ENCODE results near the gene PHOSPHO1. TPM values are rescaled to one million over a fixed set of nuclear protein-coding genes. Genes with fewer than 3 reads are reported as not detected.

Gene PHOSPHO1
- total and polyA plus RNA-seq, 2 of the 13 experiments (the other 11 are each of a cell fraction or from before 2014, with no cell fraction given): not detected

DNA sequence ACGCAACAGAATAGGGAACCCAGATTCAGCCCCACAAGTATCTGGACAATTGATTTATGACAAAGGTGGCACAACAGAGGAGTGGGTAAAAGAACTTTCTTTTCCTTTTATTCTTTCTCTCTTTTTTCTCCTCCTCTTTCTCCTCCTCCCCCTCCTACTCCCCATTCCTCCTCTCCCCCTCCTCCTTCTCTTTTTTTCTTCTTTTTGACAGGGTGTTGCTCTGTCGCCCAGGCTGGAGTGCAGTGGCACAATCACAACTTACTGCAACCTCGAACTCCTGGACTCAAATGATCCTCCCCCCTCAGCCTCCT, 36.3 kb downstream of the PHOSPHO1 start:
- ChIA-PET CTCF (ENCODE audit: low intra/inter-chr PET ratio, low total read pairs) (no interaction called here), POLR2A (no interaction called here)
- no peak overlapping the region for H3K9ac ChIP-seq (ENCODE audit: insufficient read depth, low read depth, low read length)
- H3K27ac ChIP-seq (ENCODE audit: extremely low read length, insufficient read depth, low read length): no peak overlapping the region
- no peaks in the 10 kb centered on the region for H3K36me3 ChIP-seq (replicated peaks in 1 of 2; ENCODE audit: control insufficient read depth in 1 of 2, insufficient read depth in 2 of 2, low read length in 2 of 2)
- no TSS peak for BruUV-seq (replicated peaks)
- FAIRE-seq: no peak
- no peaks in the 10 kb centered on the region for H3K9me3 ChIP-seq (ENCODE audit: low read length)
- no peak for ATAC-seq
- H3K27me3 ChIP-seq (ENCODE audit: control insufficient read depth in 1 of 2, insufficient read depth in 2 of 2, low read length in 2 of 2): peaks cover 0 to 2% of the 10 kb centered on the region in 2 experiments; a peak in 1 of 5 replicates
- H3K79me2 ChIP-seq (ENCODE audit: insufficient read depth, low read length): no peaks in the 10 kb centered on the region
- H3K4me1 ChIP-seq (ENCODE audit: insufficient read depth, low read length): peaks cover 25% of the 10 kb centered on the region
- in situ Hi-C loops (cut with HindIII; ENCODE audit: extremely low pct_ligation_motif_present, low pct_unique_long_range_greater_than_20kb): no loop called here
- H4K20me1 ChIP-seq (ENCODE audit: insufficient read depth, low read length): no peaks in the 10 kb centered on the region
- 44% methylated on average over 3 of the region's 3 CpGs for WGBS (ENCODE audit: low lambda C conversion rate)
- intact Hi-C loops (cut with micrococcal nuclease; ENCODE audit: unreplicated experiment): loop anchor here (5.0 kb wide), 1 partner anchor 87 kb away; no protein-coding TSS in a partner anchor
- H2AFZ ChIP-seq (ENCODE audit: low read length): no peak overlapping the region
- no peak for DNase-seq (ENCODE audit: low spot score)
- H3K4me2 ChIP-seq (ENCODE audit: low read depth, low read length): no peak overlapping the region
- H3K4me3 ChIP-seq (replicated peaks in 1 of 3; ENCODE audit: insufficient read depth in 1 of 3, low read depth in 2 of 3, low read length in 3 of 3): no peak overlapping the region
- TF ChIP-seq HNRNPK (IDR thresholded peaks at IDR 0.05; ENCODE audit: low read depth, low read length, poor library complexity, severe bottlenecking) (peak; percentile 67), CEBPG (CRISPR knock-in tag; IDR thresholded peaks at IDR 0.05) (no peak), PCBP2 (optimal IDR thresholded peaks at IDR 0.05; ENCODE audit: low read depth, low read length, poor library complexity, severe bottlenecking) (peak; percentile 42)
- TF ChIP-seq, protein P1, sequence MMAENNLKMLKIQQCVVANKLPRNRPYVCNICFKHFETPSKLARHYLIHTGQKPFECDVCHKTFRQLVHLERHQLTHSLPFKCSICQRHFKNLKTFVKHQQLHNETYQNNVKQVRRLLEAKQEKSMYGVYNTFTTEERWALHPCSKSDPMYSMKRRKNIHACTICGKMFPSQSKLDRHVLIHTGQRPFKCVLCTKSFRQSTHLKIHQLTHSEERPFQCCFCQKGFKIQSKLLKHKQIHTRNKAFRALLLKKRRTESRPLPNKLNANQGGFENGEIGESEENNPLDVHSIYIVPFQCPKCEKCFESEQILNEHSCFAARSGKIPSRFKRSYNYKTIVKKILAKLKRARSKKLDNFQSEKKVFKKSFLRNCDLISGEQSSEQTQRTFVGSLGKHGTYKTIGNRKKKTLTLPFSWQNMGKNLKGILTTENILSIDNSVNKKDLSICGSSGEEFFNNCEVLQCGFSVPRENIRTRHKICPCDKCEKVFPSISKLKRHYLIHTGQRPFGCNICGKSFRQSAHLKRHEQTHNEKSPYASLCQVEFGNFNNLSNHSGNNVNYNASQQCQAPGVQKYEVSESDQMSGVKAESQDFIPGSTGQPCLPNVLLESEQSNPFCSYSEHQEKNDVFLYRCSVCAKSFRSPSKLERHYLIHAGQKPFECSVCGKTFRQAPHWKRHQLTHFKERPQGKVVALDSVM (CRISPR knock-in tag; IDR thresholded peaks at IDR 0.05): peak; percentile 30; the same call in 1 of the 2 replicates

DNA sequence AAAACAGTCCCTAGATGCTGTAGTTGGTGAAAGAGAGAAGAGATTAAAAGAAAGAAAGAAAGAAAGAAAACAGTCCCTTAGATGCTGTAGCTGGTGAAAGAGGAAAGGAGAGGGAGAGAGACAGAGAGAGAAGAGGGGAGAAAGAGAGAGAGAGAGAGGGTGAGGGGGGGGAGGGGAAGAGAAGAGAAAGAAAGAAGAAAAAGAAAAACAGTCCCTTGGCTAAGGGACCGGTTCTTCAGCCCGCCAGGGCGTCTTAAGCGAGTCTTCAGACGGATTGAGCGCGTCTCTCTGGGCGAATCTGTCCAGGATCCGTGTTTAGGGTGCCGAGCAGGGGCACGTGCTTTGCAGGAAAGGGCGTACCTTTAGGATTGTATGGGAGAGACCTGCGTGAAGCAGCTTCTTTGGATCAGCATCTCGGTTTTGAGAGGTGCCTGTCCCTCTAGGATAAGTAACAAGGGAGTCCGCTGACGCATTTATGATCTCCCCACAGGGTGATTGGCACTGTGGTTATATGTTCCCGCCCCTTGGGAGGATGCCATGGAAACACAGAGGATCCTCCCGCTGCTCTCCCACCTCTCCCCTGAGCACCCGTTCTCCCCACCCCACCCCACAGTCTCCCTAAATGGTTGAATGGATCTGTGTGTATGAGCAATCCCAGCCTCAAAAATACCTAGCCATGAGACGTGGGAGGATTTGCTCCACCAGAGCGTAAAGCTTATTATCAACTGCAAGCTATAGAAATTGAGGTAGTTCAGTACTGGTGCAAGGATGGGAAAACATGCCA, 36.9 kb downstream of the PHOSPHO1 start:
- CTCF ChIA-PET (ENCODE audit: low intra/inter-chr PET ratio, low total read pairs): no interaction called here
- POLR2A ChIA-PET: interaction anchor here (3.1 kb wide), 1 partner anchor 125 kb away, joined by 16 read pairs; no protein-coding TSS in a partner anchor
- FAIRE-seq (no peak), ATAC-seq (no peak), DNase-seq (ENCODE audit: low spot score) (no peak)
- 53% methylated on average over 21 of the region's 21 CpGs for WGBS (ENCODE audit: low lambda C conversion rate)
- Histone ChIP-seq H4K20me1 (ENCODE audit: insufficient read depth, low read length) (no peaks in the 10 kb centered on the region), H3K9me3 (ENCODE audit: low read length) (no peaks in the 10 kb centered on the region), H3K4me3 (replicated peaks in 1 of 3; ENCODE audit: insufficient read depth in 1 of 3, low read depth in 2 of 3, low read length in 3 of 3) (peak overlapping the region; percentile 75 to 80 (median 76); a peak in 4 of 6 replicates), H3K9ac (ENCODE audit: insufficient read depth, low read depth, low read length) (no peak overlapping the region), H3K4me2 (ENCODE audit: low read depth, low read length) (peak overlapping the region; percentile 77), H3K36me3 (replicated peaks in 1 of 2; ENCODE audit: control insufficient read depth in 1 of 2, insufficient read depth in 2 of 2, low read length in 2 of 2) (no peaks in the 10 kb centered on the region), H3K4me1 (ENCODE audit: insufficient read depth, low read length) (peaks cover 25% of the 10 kb centered on the region), H3K27me3 (ENCODE audit: control insufficient read depth in 1 of 2, insufficient read depth in 2 of 2, low read length in 2 of 2) (peaks cover 0 to 2% of the 10 kb centered on the region in 2 experiments; a peak in 1 of 5 replicates), H3K27ac (ENCODE audit: extremely low read length, insufficient read depth, low read length) (no peak overlapping the region), H2AFZ (ENCODE audit: low read length) (no peak overlapping the region), H3K79me2 (ENCODE audit: insufficient read depth, low read length) (no peaks in the 10 kb centered on the region)
- intact Hi-C loops (cut with micrococcal nuclease; ENCODE audit: unreplicated experiment) (loop anchor here (2.0 to 5.0 kb wide), 2 partner anchors 86 to 301 kb away; partner anchors contain the start of gene ATP5MC1), in situ Hi-C loops (cut with HindIII; ENCODE audit: extremely low pct_ligation_motif_present, low pct_unique_long_range_greater_than_20kb) (no loop called here)
- no TSS peak for BruUV-seq (replicated peaks)
- TF ChIP-seq JUNB (CRISPR knock-in tag; IDR thresholded peaks at IDR 0.05; ENCODE audit: borderline replicate concordance) (no peak), TCF7L2 (IDR thresholded peaks at IDR 0.05; ENCODE audit: low read depth, low read length) (no peak), NFE2L1 (CRISPR knock-in tag; IDR thresholded peaks at IDR 0.05; ENCODE audit: borderline replicate concordance) (no peak), IKZF1 (IDR thresholded peaks at IDR 0.05) (0 out of 2 replicates have a peak, but pooled peaks have one; percentile 18), NBN (conservative IDR thresholded peaks at IDR 0.05) (0 out of 2 replicates have a peak, but pooled peaks have one; percentile 47), HNRNPK (IDR thresholded peaks at IDR 0.05; ENCODE audit: low read depth, low read length, poor library complexity, severe bottlenecking) (peak; percentile 22), ATF7 (IDR thresholded peaks at IDR 0.05) (peak; percentile 67), ATF7 (CRISPR knock-in tag; IDR thresholded peaks at IDR 0.05) (no peak)
- TF ChIP-seq, protein P2, sequence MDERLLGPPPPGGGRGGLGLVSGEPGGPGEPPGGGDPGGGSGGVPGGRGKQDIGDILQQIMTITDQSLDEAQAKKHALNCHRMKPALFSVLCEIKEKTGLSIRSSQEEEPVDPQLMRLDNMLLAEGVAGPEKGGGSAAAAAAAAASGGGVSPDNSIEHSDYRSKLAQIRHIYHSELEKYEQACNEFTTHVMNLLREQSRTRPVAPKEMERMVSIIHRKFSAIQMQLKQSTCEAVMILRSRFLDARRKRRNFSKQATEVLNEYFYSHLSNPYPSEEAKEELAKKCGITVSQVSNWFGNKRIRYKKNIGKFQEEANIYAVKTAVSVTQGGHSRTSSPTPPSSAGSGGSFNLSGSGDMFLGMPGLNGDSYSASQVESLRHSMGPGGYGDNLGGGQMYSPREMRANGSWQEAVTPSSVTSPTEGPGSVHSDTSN (CRISPR knock-in tag; IDR thresholded peaks at IDR 0.05): peak; percentile 52; the same call in 1 of the 2 replicates
- TF ChIP-seq, protein P3, sequence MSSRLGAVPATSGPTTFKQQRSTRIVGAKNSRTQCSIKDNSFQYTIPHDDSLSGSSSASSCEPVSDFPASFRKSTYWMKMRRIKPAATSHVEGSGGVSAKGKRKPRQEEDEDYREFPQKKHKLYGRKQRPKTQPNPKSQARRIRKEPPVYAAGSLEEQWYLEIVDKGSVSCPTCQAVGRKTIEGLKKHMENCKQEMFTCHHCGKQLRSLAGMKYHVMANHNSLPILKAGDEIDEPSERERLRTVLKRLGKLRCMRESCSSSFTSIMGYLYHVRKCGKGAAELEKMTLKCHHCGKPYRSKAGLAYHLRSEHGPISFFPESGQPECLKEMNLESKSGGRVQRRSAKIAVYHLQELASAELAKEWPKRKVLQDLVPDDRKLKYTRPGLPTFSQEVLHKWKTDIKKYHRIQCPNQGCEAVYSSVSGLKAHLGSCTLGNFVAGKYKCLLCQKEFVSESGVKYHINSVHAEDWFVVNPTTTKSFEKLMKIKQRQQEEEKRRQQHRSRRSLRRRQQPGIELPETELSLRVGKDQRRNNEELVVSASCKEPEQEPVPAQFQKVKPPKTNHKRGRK (CRISPR knock-in tag; IDR thresholded peaks at IDR 0.05): peak; percentile 93
